GM12878 (cell line): ENCODE data around the gene ANO1. TPM values are rescaled to one million over a fixed set of nuclear protein-coding genes. Genes with fewer than 3 reads are reported as not detected.

Source experiments
- ATAC-seq: fragments of 200-7000 bp; cut with Tn5 transposase; 3 replicates; pipeline ENCODE4 v1.9.1; 2020; ENCODE audit warnings: mild to moderate bottlenecking, moderate library complexity
- BruUV-seq: library from RNA; stranded (reverse); fragments of 400-500 nt; replicated peaks from 2 replicates; lab custom pipeline; 2021; lab: Mats Ljungman, UMichigan
- CTCF ChIA-PET: fragments of 300-600 bp; sonication (Branson Sonifier 250); formaldehyde crosslinking; extraction: SDS; loops from one replicate; lab custom pipeline; 2021; ENCODE audit warnings: inconsistent platforms; lab: Yijun Ruan, JAX
- POLR2A ChIA-PET: fragments of 350-600 bp; formaldehyde crosslinking; extraction: SDS; loops from one replicate; lab custom pipeline; 2021; ENCODE audit warnings: inconsistent platforms; lab: Charles Lee
- RAD21 ChIA-PET: fragments of 300-600 bp; sonication (Branson Sonifier 250); formaldehyde crosslinking; loops from one replicate; lab custom pipeline; 2023; ENCODE audit warnings: antibody characterized with exemption; ENCODE audit not compliant: unreplicated experiment; lab: Charles Lee
- SMC1A ChIA-PET: fragments of 300-600 bp; sonication (Branson Sonifier 250); formaldehyde crosslinking; loops from one replicate; lab custom pipeline; 2023; ENCODE audit not compliant: unreplicated experiment, uncharacterized antibody; lab: Charles Lee
- DNase-seq: peaks from one replicate; pipeline ENCODE4 v3.0.0-alpha.2; 2011; ENCODE audit warnings: low read depth, low spot score
- FAIRE-seq: peaks from 3 replicates; lab custom pipeline; 2011; peaks lifted over from hg19 to GRCh38; lab: Jason Lieb, UNC
- H2AFZ ChIP-seq: 2 replicates; pipeline ENCODE4 v1.6.0; 2011; ENCODE audit warnings: low read depth, low read length, control low read depth; ENCODE audit not compliant: control insufficient read depth
- H3K27ac ChIP-seq: 2 replicates; pipeline ENCODE4 v1.5.1; 2011; ENCODE audit warnings: control low read depth; ENCODE audit not compliant: control insufficient read depth, insufficient read depth
- H3K27me3 ChIP-seq, 2 experiments: replicated peaks in 1 of 2; 2 replicates each; pipeline versions ENCODE4 v1.6.0 to v1.6.1; 2011; ENCODE audit warnings: low read length in 1 of 2; ENCODE audit not compliant: control insufficient read depth in 2 of 2, insufficient read depth in 2 of 2
- H3K36me3 ChIP-seq, 2 experiments: 2 replicates each; pipeline ENCODE4 v1.5.1; 2011; ENCODE audit warnings: low read length in 1 of 2; ENCODE audit not compliant: control insufficient read depth in 2 of 2, insufficient read depth in 2 of 2
- H3K4me1 ChIP-seq: 2 replicates; pipeline ENCODE4 v1.6.1; 2011; ENCODE audit warnings: mild to moderate bottlenecking, low read length, moderate library complexity, mixed read lengths; ENCODE audit not compliant: control insufficient read depth, insufficient read depth
- H3K4me2 ChIP-seq: 2 replicates; pipeline ENCODE4 v1.6.0; 2011; ENCODE audit warnings: control low read depth; ENCODE audit not compliant: control insufficient read depth, insufficient read depth
- H3K4me3 ChIP-seq: fragments of 200-600 bp; sonication (generic); 2 replicates; pipeline ENCODE4 v1.5.1; 2016
- H3K79me2 ChIP-seq: 2 replicates; pipeline ENCODE4 v1.6.0; 2011; ENCODE audit warnings: low read length; ENCODE audit not compliant: control insufficient read depth, insufficient read depth
- H3K9ac ChIP-seq: 2 replicates; pipeline ENCODE4 v1.8.0; 2011; ENCODE audit warnings: low read length, control low read depth, mixed read lengths; ENCODE audit not compliant: control insufficient read depth, insufficient read depth
- H3K9me3 ChIP-seq: replicated peaks from 3 replicates; pipeline ENCODE4 v1.5.1; 2011; ENCODE audit warnings: mild to moderate bottlenecking, low read length; ENCODE audit not compliant: control insufficient read depth, insufficient read depth
- H4K20me1 ChIP-seq: 2 replicates; pipeline ENCODE4 v1.6.0; 2011; ENCODE audit not compliant: control insufficient read depth, insufficient read depth
- BCLAF1 ChIP-seq: fragments of 450-650 bp; IDR thresholded peaks from 2 replicates; pipeline ENCODE4 v1.6.1; 2017; ENCODE audit warnings: antibody characterized with exemption, mild to moderate bottlenecking, moderate library complexity
- CEBPZ ChIP-seq: fragments of 150-350 bp; IDR thresholded peaks from 2 replicates; pipeline ENCODE4 v1.6.1; 2016; ENCODE audit warnings: low read depth, low read length
- GABPA ChIP-seq: IDR thresholded peaks from 2 replicates; pipeline ENCODE4 v1.6.1; 2014; ENCODE audit warnings: antibody characterized with exemption, low read depth, mild to moderate bottlenecking, inconsistent platforms
- MTA3 ChIP-seq: IDR thresholded peaks from 2 replicates; pipeline ENCODE4 v1.6.1; 2012; ENCODE audit warnings: low read length, inconsistent platforms, borderline replicate concordance
- NFYB ChIP-seq: IDR thresholded peaks from 2 replicates; pipeline ENCODE4 v1.6.1; 2011; ENCODE audit warnings: low read depth, mild to moderate bottlenecking, low read length, improper control_type of control experiment, moderate library complexity; ENCODE audit not compliant: insufficient read depth
- PKNOX1 ChIP-seq: fragments of 450-650 bp; IDR thresholded peaks from 2 replicates; pipeline ENCODE4 v1.6.1; 2016; ENCODE audit warnings: mild to moderate bottlenecking
- YY1 ChIP-seq: IDR thresholded peaks from 2 replicates; pipeline ENCODE4 v1.6.1; 2011; ENCODE audit warnings: low read depth, mild to moderate bottlenecking, low read length
- WGBS: methylation state at CpG from one replicate; pipeline ENCODE4 v1.1.6; 2016; ENCODE audit warnings: low lambda C conversion rate; ENCODE audit not compliant: insufficient replicate concordance, insufficient coverage; ENCODE audit errors: missing lambda C conversion rate; 5-methylcytosine and 5-hydroxymethylcytosine counted together
- in situ Hi-C: fragments of 300-500 bp; cut with MboI; formaldehyde crosslinking; loops from 9 replicates; pipeline ENCODE4 v1.14.3; 2018; ENCODE audit warnings: mixed read lengths
- intact Hi-C: fragments of 100-400 bp; cut with micrococcal nuclease; formaldehyde crosslinking; loops from one replicate; pipeline ENCODE4 v1.14.2; 2022; ENCODE audit not compliant: unreplicated experiment
- polyA plus RNA-seq, 11 experiments: library from polyadenylated mRNA; depleted of rRNA in 4 of 11; unstranded in 6 of 11; stranded (reverse) in 5 of 11; fragments of >200 nt; fragmentation: Nextera tagmentation in 4 of 11; fragmentation: Illumina TruSeq in 1 of 11; extraction: Ambion mirVana in 4 of 11; extraction: Trizol in 1 of 11; gene quantifications; 1 replicate in 1 of 11; 2 replicates in 10 of 11; pipeline versions ENCODE4 v1.2.1 to v1.2.3, GENCODE V29; 2011 to 2016; ENCODE audit warnings: inconsistent platforms in 2 of 11, missing spikeins in 2 of 11, low read depth in 1 of 11
- total RNA-seq, 4 experiments: library from RNA; depleted of rRNA in 3 of 4; stranded (reverse); fragments of >200 nt in 3 of 4; fragmentation: Illumina TruSeq in 1 of 4; extraction: Trizol in 1 of 4; gene quantifications; 2 replicates each; pipeline versions ENCODE4 v1.2.1 to v1.2.3, GENCODE V29; 2013 to 2021
- TF ChIP-seq, protein P1 (sequence below): IDR thresholded peaks from 2 replicates; pipeline ENCODE4 v1.6.1; 2011; ENCODE audit warnings: borderline replicate concordance, low read depth, mild to moderate bottlenecking, moderate library complexity, low read length; ENCODE audit not compliant: insufficient read depth, poor library complexity, severe bottlenecking
- TF ChIP-seq, protein P2 (sequence below): fragments of 450-650 bp; IDR thresholded peaks from 2 replicates; pipeline ENCODE4 v1.6.1; 2017; ENCODE audit warnings: mild to moderate bottlenecking, low read depth, inconsistent platforms; ENCODE audit not compliant: poor library complexity, severe bottlenecking

Gene ANO1
- total and polyA plus RNA-seq, 10 of the 15 experiments (the other 5 are each of a cell fraction or from before 2014, with no cell fraction given) = 0.01 to 0.38 (median 0.06) TPM; not detected in 7

- TF ChIP-seq BCLAF1 = no peak
- no peak for TF ChIP-seq MTA3
- no peak for TF ChIP-seq NFYB
- no peak for TF ChIP-seq PKNOX1
These were observed 33.3 kb downstream of the ANO1 start (continued) for GRCh38 chr11:70111269-70112016.

DNA sequence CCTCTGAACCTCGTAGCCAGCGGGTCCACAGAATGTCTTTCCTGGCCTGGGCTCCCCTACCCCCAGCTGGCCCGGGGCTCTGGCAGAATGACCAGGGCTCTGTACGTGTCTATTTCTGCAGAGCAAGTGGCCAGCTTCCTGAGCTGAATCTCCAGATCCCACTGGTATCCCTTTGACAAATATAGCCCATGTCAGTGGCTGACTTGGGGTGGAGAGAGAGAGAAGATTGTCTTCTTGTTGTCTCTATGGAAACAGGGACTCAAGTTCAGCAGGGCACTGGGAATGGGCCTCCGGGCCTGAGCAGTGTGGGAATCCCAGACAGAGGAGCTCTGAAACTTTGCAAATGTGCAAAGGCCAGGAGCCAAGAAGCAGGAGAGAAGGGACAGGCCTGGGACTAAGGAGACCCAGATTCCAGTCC lies 33.9 kb downstream of the ANO1 start:
- SMC1A ChIA-PET = no interaction called here
- Histone ChIP-seq H3K9me3 (no peaks in the 10 kb centered on the region), H4K20me1 (no peaks in the 10 kb centered on the region), H3K4me3 (no peak overlapping the region), H3K4me1 (no peaks in the 10 kb centered on the region), H3K4me2 (no peak overlapping the region), H3K79me2 (no peaks in the 10 kb centered on the region), H3K36me3 (no peaks in the 10 kb centered on the region), H3K9ac (no peak overlapping the region), H3K27ac (no peak overlapping the region), H3K27me3 (peaks cover 0 to 5% of the 10 kb centered on the region in 2 experiments; a peak in 2 of 4 replicates), H2AFZ (no peak overlapping the region)
- ATAC-seq (no peak), FAIRE-seq (no peak), DNase-seq (no peak)
- no TSS peak for BruUV-seq
- RAD21 ChIA-PET = no interaction called here
- WGBS = 12% methylated on average over 5 of the region's 5 CpGs
- in situ Hi-C loops = no loop called here
- CTCF ChIA-PET = no interaction called here
- POLR2A ChIA-PET = no interaction called here
- intact Hi-C loops = no loop called here
- TF ChIP-seq, protein P1, sequence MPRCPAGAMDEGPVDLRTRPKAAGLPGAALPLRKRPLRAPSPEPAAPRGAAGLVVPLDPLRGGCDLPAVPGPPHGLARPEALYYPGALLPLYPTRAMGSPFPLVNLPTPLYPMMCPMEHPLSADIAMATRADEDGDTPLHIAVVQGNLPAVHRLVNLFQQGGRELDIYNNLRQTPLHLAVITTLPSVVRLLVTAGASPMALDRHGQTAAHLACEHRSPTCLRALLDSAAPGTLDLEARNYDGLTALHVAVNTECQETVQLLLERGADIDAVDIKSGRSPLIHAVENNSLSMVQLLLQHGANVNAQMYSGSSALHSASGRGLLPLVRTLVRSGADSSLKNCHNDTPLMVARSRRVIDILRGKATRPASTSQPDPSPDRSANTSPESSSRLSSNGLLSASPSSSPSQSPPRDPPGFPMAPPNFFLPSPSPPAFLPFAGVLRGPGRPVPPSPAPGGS = no peak
- TF ChIP-seq YY1 = no peak
- TF ChIP-seq, protein P2, sequence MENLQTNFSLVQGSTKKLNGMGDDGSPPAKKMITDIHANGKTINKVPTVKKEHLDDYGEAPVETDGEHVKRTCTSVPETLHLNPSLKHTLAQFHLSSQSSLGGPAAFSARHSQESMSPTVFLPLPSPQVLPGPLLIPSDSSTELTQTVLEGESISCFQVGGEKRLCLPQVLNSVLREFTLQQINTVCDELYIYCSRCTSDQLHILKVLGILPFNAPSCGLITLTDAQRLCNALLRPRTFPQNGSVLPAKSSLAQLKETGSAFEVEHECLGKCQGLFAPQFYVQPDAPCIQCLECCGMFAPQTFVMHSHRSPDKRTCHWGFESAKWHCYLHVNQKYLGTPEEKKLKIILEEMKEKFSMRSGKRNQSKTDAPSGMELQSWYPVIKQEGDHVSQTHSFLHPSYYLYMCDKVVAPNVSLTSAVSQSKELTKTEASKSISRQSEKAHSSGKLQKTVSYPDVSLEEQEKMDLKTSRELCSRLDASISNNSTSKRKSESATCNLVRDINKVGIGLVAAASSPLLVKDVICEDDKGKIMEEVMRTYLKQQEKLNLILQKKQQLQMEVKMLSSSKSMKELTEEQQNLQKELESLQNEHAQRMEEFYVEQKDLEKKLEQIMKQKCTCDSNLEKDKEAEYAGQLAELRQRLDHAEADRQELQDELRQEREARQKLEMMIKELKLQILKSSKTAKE = no peak
- no peak for TF ChIP-seq CEBPZ
- no peak for TF ChIP-seq GABPA
